ENCODE results near the gene KCTD15.

GRCh38 chr19:33797802-33798671 is 1.4 kb downstream of the KCTD15 start:
- TF ChIP-seq POLR2A (IDR thresholded peaks at IDR 0.05; ENCODE audit: low read depth) (no peak), EP300 (IDR thresholded peaks at IDR 0.05) (no peak)
- TF ChIP-seq, protein P1, sequence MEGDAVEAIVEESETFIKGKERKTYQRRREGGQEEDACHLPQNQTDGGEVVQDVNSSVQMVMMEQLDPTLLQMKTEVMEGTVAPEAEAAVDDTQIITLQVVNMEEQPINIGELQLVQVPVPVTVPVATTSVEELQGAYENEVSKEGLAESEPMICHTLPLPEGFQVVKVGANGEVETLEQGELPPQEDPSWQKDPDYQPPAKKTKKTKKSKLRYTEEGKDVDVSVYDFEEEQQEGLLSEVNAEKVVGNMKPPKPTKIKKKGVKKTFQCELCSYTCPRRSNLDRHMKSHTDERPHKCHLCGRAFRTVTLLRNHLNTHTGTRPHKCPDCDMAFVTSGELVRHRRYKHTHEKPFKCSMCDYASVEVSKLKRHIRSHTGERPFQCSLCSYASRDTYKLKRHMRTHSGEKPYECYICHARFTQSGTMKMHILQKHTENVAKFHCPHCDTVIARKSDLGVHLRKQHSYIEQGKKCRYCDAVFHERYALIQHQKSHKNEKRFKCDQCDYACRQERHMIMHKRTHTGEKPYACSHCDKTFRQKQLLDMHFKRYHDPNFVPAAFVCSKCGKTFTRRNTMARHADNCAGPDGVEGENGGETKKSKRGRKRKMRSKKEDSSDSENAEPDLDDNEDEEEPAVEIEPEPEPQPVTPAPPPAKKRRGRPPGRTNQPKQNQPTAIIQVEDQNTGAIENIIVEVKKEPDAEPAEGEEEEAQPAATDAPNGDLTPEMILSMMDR (IDR thresholded peaks at IDR 0.05) = no peak

Measured in esophagus muscularis mucosa (tissue), 4 donors.